OCI-LY1 (cell line): ENCODE measurements around the gene KATNAL1.

Experiments
- EZH2 ChIP-seq: fragments of 200-600 bp; sonication (generic), shearing (Covaris generic); IDR thresholded peaks from 2 replicates; pipeline ENCODE4 v1.8.0; 2017; ENCODE audit warnings: borderline replicate concordance, mixed run types, mild to moderate bottlenecking, antibody characterized with exemption, low read length, moderate library complexity, mixed read lengths
- TF ChIP-seq, protein P1 (sequence below): fragments of 200-600 bp; sonication (generic), shearing (Covaris generic); IDR thresholded peaks from 2 replicates; pipeline ENCODE4 v1.5.1; 2017; ENCODE audit warnings: mild to moderate bottlenecking, antibody characterized with exemption, low read length, moderate library complexity, mixed read lengths

DNA sequence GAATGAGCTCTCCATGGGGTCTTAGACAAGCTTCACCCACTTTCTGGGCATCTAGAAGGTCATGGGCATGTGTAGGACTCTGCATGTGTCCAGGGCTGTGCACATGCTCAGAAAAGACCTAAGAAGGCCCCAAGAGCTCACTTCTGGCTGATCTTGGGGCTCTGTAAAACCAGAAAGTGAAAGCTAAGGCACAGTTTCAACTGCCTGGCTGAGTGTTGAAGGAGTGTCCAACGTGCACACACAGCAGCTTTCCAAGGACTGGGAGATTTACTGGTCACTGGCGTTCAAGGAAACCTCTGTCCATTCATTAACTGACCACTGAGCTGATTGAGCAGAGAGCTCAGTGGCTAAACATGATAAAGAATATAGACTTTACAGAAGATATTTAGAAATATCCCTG, 137.9 kb downstream of the KATNAL1 start:
- TF ChIP-seq, protein P1, sequence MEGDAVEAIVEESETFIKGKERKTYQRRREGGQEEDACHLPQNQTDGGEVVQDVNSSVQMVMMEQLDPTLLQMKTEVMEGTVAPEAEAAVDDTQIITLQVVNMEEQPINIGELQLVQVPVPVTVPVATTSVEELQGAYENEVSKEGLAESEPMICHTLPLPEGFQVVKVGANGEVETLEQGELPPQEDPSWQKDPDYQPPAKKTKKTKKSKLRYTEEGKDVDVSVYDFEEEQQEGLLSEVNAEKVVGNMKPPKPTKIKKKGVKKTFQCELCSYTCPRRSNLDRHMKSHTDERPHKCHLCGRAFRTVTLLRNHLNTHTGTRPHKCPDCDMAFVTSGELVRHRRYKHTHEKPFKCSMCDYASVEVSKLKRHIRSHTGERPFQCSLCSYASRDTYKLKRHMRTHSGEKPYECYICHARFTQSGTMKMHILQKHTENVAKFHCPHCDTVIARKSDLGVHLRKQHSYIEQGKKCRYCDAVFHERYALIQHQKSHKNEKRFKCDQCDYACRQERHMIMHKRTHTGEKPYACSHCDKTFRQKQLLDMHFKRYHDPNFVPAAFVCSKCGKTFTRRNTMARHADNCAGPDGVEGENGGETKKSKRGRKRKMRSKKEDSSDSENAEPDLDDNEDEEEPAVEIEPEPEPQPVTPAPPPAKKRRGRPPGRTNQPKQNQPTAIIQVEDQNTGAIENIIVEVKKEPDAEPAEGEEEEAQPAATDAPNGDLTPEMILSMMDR, result no peak
- TF ChIP-seq EZH2, result no peak
